BJ (cell line): ENCODE measurements around the gene C14orf180. TPM values are rescaled to one million over a fixed set of nuclear protein-coding genes. Genes with fewer than 3 reads are reported as not detected.

Experiments used
- CTCF ChIA-PET: fragments of 350-600 bp; formaldehyde crosslinking; extraction: SDS; loops from one replicate; lab custom pipeline; 2021; ENCODE audit warnings: antibody characterized with exemption, inconsistent platforms; lab: Yijun Ruan, JAX
- POLR2A ChIA-PET: fragments of 300-600 bp; sonication (Branson Sonifier 250); formaldehyde crosslinking; extraction: SDS; loops from one replicate; lab custom pipeline; 2021; ENCODE audit warnings: antibody characterized with exemption; lab: Charles Lee
- DNase-seq: peaks from one replicate; pipeline ENCODE4 v3.0.0-alpha.2; 2011; ENCODE audit warnings: low read depth
- H3K27me3 ChIP-seq: 2 replicates; pipeline ENCODE4 v1.6.0; 2011; ENCODE audit warnings: low read length; ENCODE audit not compliant: control insufficient read depth, insufficient read depth
- H3K36me3 ChIP-seq: 2 replicates; pipeline ENCODE4 v1.5.1; 2011; ENCODE audit warnings: low read length; ENCODE audit not compliant: control insufficient read depth, insufficient read depth
- H3K4me3 ChIP-seq: 2 replicates; pipeline ENCODE4 v1.5.1; 2011; ENCODE audit warnings: low read depth, mild to moderate bottlenecking, control low read depth, low read length
- polyA plus RNA-seq: library from polyadenylated mRNA; depleted of rRNA; stranded (reverse); fragments of >200 nt; gene quantifications from 2 replicates; pipeline ENCODE4 v1.2.3, GENCODE V29; 2011
- TF ChIP-seq, protein P1 (sequence below): IDR thresholded peaks from 2 replicates; pipeline ENCODE4 v1.5.1; 2011; ENCODE audit warnings: low read depth, mild to moderate bottlenecking, control low read depth, inconsistent platforms, low read length, moderate library complexity; ENCODE audit not compliant: insufficient read depth

The C14orf180 gene
- polyA plus RNA-seq, 1 experiment, result not detected

GRCh38 chr14:104553166-104554087 is 26.1 kb upstream of the C14orf180 start:
- CTCF ChIA-PET, result interaction anchor here (1.6 kb wide), 1 partner anchor 11 kb away, joined by 5 read pairs; no protein-coding TSS in a partner anchor

DNA sequence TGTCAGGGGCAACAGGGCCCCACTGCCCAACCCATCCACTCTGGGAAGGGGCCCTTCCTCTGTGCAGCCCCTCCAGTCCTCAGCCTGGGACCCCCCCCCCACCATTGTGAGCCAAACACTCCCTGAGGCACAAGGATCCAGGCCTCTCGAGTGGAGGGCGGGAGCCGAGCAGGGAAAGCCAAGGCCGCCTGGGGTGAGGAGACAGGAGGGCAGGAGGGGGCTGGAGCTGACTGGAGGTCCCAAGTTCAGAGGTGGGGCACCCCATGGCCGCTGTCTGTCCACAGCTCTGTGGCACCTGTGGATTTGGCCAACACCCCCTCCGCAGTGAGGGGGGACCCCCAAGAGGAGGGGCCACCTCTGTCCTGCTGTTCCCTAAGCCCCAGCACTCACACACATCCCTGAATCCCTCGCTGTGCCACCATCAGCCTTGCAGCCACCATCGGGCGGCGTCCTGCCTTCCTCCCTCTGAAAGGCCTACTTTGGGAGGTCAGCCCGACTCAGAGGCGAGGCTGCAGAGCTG is 25.4 kb upstream of the C14orf180 start:
- POLR2A ChIA-PET, result no interaction called here

More at GRCh38 chr14:104553166-104554087, 26.1 kb upstream of the C14orf180 start:
- TF ChIP-seq, protein P1, sequence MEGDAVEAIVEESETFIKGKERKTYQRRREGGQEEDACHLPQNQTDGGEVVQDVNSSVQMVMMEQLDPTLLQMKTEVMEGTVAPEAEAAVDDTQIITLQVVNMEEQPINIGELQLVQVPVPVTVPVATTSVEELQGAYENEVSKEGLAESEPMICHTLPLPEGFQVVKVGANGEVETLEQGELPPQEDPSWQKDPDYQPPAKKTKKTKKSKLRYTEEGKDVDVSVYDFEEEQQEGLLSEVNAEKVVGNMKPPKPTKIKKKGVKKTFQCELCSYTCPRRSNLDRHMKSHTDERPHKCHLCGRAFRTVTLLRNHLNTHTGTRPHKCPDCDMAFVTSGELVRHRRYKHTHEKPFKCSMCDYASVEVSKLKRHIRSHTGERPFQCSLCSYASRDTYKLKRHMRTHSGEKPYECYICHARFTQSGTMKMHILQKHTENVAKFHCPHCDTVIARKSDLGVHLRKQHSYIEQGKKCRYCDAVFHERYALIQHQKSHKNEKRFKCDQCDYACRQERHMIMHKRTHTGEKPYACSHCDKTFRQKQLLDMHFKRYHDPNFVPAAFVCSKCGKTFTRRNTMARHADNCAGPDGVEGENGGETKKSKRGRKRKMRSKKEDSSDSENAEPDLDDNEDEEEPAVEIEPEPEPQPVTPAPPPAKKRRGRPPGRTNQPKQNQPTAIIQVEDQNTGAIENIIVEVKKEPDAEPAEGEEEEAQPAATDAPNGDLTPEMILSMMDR, result no peak
- Histone ChIP-seq H3K4me3 (no peak overlapping the region), H3K36me3 (no peaks in the 10 kb centered on the region), H3K27me3 (no peaks in the 10 kb centered on the region)
- POLR2A ChIA-PET, result no interaction called here
- no peak for DNase-seq

DNA sequence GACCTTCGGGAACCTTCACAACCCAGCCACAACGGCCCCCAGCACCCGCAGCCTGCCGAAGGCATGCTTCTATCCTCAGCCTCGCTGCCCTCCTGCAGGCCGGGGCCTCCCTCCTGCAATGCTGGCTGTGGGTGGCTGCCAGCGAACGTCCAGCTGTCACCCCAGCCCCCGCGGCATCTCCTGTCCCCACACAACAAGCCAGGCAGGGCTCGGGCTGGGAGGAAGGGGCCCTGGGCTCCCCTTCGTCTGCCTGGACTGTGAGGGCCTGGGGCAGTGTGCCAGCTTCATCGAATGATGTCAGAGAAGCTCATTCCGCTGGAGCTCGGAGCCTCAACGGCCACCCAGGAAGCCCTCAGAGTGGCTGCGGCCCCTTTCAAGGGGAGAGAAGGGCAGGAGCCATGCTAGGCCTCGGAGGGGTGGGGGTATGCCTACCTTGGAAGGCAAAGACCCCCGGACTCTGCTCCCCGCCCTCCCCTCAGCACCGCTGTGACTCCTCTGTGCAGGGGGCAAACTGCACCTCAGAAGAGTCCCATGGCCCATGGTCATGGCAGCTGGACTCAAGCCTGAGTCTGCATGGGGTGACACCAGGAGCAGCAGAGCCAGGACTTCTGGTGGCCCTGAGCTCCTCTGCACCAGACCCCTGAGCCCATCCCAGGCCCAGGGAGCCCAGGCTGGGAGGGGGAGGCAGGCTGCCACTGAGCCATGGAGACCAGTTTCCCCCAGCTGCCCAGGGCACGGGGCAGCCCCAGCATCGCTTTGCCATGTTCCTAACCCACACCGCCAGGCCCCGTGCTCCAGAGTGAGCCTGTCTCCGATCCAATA is 24.7 kb upstream of the C14orf180 start:
- POLR2A ChIA-PET, result no interaction called here
- H3K27me3 ChIP-seq, result no peaks in the 10 kb centered on the region
- DNase-seq, result no peak
- no peak overlapping the region for H3K4me3 ChIP-seq
- TF ChIP-seq, protein P1, result no peak
- CTCF ChIA-PET, result interaction anchor here (1.4 kb wide), 1 partner anchor 418 kb away, joined by 3 read pairs; no protein-coding TSS in a partner anchor
- no peaks in the 10 kb centered on the region for H3K36me3 ChIP-seq

More for the DNA sequence above, 25.4 kb upstream of the C14orf180 start:
- TF ChIP-seq, protein P1, result no peak
- no peak overlapping the region for H3K4me3 ChIP-seq
- CTCF ChIA-PET, result interaction anchor here (1.6 kb wide), 1 partner anchor 10 kb away, joined by 5 read pairs; no protein-coding TSS in a partner anchor
- no peak for DNase-seq
- no peaks in the 10 kb centered on the region for H3K27me3 ChIP-seq
- no peaks in the 10 kb centered on the region for H3K36me3 ChIP-seq

DNA sequence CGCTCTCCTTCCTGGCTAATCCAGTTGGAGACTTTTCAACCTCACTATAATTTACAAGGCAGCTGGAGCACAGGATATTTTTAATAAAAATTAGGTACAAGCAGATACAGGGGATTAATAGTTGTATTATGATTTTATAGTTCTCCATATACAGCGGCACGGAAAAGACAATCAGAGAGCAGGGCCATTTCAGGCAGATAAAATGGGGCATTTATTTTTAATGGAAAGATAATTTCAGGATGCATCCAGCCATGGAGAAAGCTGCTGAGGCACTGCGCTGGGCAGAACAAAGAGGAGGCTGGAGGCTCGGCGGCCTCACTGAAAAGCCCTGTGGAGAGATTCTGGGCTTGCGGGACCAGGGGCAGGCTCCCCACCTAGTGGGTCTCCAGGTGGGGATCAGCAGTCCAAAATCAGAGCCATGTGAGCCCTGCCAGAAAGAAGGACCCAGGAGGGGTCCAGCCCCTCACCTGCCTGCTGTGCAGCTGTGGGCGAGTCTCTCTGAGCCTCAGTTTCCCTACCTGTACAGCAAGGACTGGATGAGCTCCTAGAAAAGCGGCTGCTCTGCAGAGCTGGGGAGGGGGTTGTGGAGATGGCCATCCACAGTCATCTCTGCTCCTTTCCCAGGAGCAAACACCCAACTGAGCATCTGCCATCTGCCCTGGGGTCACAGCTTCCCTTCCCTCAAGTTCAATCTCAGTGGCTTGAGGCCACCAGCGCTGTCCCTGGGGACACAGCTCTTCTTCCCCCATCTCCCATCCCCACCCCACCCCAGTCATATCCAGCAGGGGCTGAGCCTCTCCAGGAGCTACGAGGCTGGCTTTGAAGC is 23.9 kb upstream of the C14orf180 start:
- Histone ChIP-seq H3K36me3 (no peaks in the 10 kb centered on the region), H3K27me3 (no peaks in the 10 kb centered on the region), H3K4me3 (no peak overlapping the region)
- TF ChIP-seq, protein P1, result no peak
- DNase-seq, result no peak
- ChIA-PET CTCF (interaction anchor here (0.6 to 1.4 kb wide), 3 partner anchors 419 to 483 kb away, joined by 3 read pairs; no protein-coding TSS in a partner anchor), POLR2A (interaction anchor here (0.6 kb wide), 1 partner anchor 27 kb away, joined by 9 read pairs; no protein-coding TSS in a partner anchor)
